GM19043 (cell line): ENCODE data around the gene XG.
"Not testable (repeated sequence)": the region's sequence is repeated elsewhere in the genome, so short reads cannot be mapped to it uniquely, and the experiment has no call there.

Experiments
- ATAC-seq: cut with Tn5 transposase; IDR thresholded peaks from one replicate; pipeline ENCODE4 v1.9.1; 2021; ENCODE audit warnings: low read depth; ENCODE audit not compliant: unreplicated experiment

XG gene

GRCh38 chrX:2732649-2733048 lies 19.2 kb upstream of the XG start:
- ATAC-seq, result no peak

GRCh38 chrX:2733286-2733685 lies 18.6 kb upstream of the XG start:
- ATAC-seq, result no peak

GRCh38 chrX:2735270-2735669 lies 16.6 kb upstream of the XG start:
- ATAC-seq, result no peak

- ATAC-seq, result no peak
These were observed 11.2 kb upstream of the XG start for GRCh38 chrX:2740672-2741071.

- ATAC-seq, result no peak
These were observed 10.5 kb upstream of the XG start for GRCh38 chrX:2741386-2741785.

- ATAC-seq, result not testable (repeated sequence)
These were observed 5.6 kb upstream of the XG start for GRCh38 chrX:2746250-2746649.

GRCh38 chrX:2748171-2748814 lies 3.5 kb upstream of the XG start:
- no peak for ATAC-seq

GRCh38 chrX:2748815-2749188 lies 3.0 kb upstream of the XG start:
- ATAC-seq, result no peak

- no peak for ATAC-seq
These were observed 549 bp upstream of the XG start for GRCh38 chrX:2751291-2751690.

GRCh38 chrX:2752441-2752840 lies 601 bp downstream of the XG start:
- not testable (repeated sequence) for ATAC-seq

GRCh38 chrX:2755163-2755715 lies 3.4 kb downstream of the XG start:
- ATAC-seq, result not testable (repeated sequence)

- no peak for ATAC-seq
These were observed 4.7 kb downstream of the XG start for GRCh38 chrX:2756548-2756947.

- no peak for ATAC-seq
These were observed 9.4 kb downstream of the XG start for GRCh38 chrX:2761246-2761645.

GRCh38 chrX:2762671-2763070 lies 10.8 kb downstream of the XG start:
- not testable (repeated sequence) for ATAC-seq

- ATAC-seq, result not testable (repeated sequence)
These were observed 13.1 kb downstream of the XG start for GRCh38 chrX:2764766-2765548.

GRCh38 chrX:2765549-2765830 lies 13.7 kb downstream of the XG start:
- no peak for ATAC-seq

GRCh38 chrX:2766906-2767305 lies 15.1 kb downstream of the XG start:
- ATAC-seq, result no peak

GRCh38 chrX:2767631-2768455 lies 16.0 kb downstream of the XG start:
- no peak for ATAC-seq

- ATAC-seq, result no peak
These were observed 17.8 kb downstream of the XG start for GRCh38 chrX:2769615-2770014.

- ATAC-seq, result not testable (repeated sequence)
These were observed 21.6 kb downstream of the XG start for GRCh38 chrX:2773166-2774055.
